HG02610 (cell line): ENCODE measurements around the gene STX1A.
A peak's percentile ranks its signal among the peaks of the same experiment; 100 is the strongest.

Experiments used
- ATAC-seq: cut with Tn5 transposase; IDR thresholded peaks from one replicate; pipeline ENCODE4 v1.9.1; 2021; ENCODE audit warnings: mild to moderate bottlenecking, moderate library complexity; ENCODE audit not compliant: unreplicated experiment

STX1A gene

DNA sequence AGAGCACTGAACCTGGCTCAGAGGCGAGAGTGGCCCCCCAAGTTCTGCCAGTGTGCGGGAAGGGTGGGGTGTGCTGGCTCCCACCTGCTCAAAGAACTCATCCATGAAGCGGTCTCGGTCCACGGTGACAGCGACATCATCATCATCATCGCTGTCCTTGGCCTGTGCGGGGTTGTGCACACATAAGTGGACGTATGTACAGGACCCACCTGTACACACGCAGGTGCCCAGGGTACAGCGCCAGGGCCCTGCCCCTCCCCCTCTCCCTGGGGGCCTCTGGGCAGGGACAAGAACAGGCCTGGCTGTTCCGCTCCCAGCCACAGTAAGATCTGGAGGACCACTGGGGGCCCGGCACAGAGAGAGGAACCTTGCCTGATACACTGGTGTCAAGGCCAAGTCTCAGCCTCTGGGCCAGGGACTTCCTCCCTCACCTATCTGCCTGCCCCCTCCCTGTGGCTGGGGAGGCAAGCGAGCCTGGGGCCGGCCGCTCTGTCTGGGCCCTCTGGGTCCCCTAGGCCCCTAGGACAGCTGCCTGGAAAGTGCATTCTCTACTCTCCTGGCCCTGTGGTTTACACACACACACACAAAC lies 10.4 kb downstream of the STX1A start:
- ATAC-seq: no peak

DNA sequence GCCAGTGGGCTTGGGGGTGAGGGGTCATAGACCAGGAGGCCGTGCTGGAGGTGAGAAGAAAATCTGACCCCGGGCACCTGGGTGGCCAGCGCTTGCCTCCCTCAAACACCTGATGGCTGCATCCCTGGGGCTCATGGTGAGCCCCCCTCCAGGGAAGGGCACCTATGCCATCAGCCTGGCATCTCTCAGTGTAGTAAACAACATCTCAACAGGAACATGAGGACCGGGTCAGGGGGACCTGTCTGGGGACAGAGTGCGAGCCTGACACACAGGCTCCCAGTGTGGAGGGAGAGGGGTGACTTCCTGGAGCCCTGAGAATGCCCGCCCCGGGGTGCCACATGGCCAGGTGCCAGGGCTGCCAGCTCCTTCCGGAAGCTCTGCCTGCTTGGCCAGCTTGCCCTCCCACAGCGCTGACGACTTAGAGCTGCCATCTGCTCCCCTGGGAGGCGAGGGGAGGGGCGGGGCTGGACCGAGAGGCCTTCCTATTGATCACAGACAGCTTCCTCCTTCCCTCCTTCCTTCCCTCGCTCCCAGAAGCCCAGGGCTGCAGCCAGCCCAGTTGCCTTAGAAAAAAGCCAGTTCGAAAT lies 12.3 kb downstream of the STX1A start:
- no peak for ATAC-seq

DNA sequence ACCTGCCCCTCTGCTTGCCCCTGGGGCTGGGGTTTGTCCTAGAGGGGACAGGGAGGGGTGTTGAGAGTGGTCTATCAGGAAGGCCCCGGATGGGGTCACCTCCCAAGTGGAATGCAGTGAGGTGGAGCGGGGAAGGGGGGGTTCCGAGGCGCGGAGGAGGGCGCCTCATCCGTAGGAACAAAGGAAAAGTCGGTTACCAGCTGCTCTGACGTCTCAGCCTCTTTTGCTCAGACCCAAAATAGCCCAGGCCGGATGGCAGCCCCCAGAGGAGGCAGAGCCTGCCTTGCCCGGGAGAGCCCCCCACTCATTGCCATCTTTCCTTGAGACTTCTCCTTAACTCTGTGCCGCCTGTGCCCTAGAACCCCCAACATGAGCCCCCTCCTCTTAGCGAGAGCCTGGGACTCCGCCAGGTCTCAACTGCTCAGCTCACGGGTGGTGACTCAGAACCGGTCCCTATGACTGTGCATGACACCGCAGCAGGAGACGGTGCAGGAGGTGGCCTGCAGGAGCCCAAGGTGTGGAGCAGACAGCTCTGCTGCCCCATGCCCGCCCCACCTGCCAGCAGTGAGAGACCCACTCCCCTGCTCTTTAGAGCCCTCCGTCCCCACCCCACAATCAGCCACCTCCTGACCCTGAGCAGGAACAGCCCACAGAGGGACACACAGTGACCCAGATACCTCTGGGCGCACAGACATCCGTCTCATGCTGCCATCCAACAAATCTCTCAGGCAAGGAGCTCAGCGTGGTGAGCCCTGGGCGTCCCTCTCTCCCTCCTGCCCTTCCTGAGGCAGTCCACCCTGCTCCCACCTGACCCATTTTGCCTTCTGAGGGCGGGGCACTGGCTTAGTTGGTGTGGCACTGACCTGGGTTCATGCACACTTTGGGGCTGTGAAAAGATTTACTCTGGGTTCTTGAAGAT lies 13.1 kb downstream of the STX1A start:
- no peak for ATAC-seq

DNA sequence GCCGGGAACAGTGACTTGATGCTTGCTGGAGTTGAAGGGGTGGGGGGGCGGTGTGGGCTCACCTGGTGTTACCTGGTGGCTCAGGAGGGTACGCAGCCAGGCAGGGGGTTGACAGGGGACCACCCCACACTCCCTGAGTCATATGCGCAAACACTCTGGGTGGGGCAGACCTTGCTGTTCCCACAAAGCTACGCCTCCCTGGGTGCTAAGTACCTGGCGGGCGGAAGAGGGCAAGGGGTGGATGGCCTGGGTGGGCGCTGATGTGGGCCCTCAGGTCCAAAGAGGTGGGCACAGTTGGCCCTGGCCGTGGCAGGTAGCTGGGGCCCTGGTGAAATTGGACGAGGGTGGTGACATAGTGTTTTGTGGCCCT lies 13.9 kb downstream of the STX1A start:
- ATAC-seq: no peak

DNA sequence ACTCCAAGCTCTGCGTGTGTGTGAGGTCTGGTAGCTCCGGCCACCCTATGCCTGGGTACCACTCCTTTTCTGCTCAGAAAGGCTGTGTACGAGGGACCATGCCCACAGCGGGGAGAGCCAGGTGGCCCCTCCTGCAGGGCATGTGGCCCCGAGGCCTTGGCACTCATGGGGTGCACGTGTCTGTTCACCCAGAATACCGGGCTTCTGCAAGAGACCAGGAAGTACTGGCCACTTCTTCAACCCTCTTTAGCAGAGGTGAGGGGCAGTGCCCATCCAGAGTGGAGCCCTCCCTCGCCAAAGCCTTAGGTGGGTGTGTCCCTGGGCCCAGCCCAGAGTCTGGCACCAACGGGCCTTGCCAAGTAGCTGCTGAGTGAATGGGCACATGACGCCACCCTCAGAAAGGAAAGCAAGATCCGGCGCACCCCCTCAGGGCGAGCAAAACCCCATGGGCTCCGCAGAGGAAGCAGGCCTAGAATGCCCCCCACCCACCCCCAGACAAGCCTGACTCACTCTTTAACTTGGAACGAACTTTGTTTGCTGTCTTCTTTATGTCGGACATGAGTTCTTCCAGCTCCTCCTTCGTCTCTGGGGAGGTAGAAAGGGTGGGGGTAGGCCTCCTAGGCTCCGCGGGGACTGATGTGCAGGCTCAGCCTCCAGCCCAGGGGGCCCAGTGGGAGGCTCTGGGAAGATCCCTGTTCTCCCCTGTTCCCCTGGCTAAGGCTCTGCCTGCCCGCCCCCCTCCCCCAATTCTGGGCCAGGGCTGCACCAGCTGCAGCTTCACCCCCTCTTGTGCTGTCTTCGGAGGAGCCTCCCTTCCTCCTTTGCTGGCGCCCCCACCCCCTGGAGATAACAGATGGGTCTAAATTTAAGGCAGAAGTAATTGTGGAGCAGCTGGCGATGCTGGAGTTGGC lies 14.6 kb downstream of the STX1A start:
- ATAC-seq: no peak

DNA sequence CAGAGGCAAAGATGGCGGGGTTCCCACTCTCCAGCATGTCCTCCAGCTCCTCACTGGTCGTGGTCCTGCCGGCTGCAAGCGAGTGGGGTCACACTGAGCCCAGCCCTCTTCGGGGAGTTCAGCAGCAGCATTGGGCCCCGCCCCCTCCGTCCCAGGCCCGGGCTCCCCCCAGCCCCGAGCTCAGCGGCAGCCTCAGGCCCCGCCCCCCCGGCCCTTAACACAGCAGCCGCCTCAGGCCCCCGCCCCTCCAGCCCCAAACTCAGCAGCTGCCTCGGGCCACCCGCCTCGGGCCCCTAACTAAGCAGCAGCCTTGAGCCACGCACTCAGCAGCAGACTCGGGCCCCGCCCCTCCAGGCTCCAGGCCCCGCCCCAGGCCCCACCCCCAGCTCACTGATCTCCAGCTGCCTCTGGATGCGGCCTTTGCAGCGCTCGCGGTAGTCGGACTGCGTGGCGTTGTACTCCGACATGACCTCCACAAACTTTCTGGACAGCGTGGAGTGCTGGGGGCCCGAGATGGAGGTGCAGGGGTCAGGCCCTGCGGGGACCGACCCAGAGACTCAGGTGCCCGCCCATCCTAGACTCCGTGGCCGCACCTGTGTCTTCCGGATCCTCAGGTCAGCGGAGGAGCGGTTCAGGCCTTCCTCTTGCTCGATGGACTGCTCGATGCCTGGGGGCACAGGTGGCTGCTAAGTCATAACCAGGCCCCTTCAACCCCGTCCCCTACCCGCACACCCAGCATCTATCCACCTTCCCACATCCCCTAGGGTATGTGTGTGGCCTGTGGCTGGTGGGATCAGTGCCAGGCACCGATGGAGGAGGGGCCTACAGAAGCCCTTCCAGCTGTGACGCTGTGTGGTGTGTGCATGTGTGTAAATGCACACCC lies 15.5 kb downstream of the STX1A start:
- peak; percentile 45 for ATAC-seq

DNA sequence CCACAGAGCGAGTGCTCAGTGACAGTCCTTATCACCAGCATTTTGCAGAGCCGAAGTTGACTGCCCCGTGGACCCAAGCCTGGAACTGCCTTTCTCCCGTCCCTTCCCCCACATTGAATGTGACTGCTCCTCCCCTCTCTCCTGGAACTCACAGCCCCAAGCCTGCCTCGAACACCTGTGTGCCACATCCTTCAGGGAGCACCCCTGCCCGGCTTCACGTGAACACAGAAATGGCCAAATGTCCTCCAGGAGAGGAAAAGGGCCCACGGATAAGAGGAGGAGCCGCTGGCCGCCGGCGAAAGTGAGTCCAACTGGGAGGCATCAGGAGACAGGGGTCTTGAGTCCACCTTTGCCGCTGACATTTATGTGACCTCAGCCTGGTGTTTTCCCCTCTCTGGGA lies 16.2 kb downstream of the STX1A start:
- ATAC-seq: no peak

DNA sequence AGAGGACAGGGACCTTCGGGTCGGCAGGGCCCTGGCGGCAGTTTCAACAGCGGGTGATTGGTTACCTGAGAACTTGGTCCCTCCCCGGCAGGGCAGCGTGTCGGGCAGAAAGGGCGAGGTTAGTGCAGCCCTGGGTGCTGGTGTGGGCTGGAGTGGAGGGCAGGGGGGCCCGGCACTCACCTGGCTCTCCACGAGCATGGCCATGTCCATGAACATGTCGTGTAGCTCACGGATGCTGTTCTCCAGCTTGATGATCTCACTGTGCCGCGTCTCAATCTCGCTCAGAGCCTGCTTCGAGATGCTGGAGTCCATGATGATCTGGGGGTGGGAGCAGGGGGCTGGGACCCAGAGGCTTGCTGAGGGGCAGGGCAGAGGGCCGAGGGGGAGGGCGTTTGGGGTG lies 16.8 kb downstream of the STX1A start:
- ATAC-seq: no peak

DNA sequence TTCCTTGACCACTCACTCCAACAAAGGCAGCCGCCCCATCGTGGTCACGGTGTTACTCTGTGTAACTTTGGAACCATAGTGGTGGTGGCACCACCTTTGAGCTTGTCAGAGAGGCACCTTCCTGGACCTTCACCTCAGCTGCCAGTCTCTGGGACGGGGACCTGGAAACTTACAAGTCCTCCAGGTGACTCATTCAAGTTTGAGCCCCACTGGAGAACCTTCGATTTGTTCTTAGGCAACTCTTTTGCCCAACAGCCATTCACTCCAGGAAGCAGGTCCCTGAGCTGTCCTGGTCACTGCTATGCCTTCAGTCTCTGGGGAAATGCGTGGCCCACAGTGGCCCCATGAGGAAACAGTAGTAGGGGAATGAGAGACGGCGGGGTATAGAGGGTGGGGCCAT lies 17.2 kb downstream of the STX1A start:
- no peak for ATAC-seq

DNA sequence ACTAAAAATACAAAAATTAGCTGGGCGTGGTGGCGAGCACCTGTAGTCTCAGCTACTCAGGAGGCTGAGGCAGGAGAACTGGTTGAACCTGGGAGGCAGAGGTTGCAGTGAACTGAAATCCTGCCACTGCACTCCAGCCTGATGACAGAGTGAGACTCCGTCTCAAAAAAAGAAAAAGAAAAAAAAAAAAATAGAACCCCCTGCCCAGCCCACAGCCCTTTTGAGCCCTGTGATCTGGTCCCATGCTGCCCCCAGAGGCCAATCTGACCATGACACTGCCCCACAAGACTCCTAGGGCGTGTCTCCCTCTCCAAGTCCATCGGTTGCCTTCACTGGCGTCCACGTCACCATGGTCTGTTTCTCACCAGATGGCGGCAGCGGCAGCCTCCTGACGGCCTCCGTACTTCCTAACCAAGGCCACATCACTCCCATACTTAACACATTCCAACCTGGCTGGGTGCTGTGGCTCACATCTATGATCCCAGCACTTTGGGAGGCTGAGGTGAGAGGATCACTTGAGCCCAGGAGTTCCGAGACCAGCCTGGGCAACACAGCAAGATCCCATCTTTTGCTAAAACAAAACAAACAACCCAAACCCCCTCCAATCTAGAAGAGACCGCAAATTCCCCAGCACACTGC lies 18.0 kb downstream of the STX1A start:
- no peak for ATAC-seq

DNA sequence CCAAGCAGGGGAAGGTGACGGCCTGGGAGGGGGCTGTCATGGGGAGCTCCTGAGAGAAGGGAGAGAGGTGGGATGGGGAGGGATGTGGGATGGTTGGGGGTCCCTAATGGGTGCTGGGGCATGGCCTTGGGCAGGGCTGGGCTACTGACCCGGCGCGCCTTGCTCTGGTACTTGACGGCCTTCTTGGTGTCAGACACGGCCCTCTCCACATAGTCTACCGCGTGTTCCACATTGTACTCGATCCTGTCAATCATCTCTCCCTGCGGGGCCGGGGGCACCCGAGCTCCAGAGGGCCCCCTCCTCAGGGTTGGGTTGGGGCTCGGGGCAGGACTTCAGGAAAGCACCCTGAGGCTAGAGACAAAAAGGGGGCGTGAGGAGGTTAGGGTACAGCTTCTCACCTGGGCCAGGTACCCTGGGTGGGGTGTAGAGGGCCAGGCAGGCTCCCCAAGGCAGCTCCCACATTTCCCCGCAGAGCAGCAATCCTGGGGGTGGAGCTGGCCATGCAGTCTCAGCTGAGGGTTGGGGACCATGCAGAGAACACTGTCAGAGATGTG lies 18.8 kb downstream of the STX1A start:
- ATAC-seq: no peak

DNA sequence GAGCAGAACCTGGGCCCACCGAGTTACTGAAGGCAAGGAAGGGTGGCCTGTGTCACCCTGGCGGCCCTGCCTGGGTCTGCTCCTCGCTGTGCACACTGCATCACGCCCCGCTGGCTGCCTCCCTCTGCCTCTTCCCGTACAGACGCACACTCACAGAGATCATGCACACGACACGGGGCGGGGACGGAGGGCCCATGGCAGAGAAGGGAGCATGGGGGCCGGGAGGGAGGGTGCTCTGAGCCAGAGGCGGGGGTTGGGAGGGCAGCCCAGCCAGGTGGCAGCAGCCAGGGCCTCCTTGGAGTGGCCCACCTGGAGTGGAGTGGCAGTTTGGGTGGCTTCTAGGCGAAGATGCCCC lies 19.4 kb downstream of the STX1A start:
- no peak for ATAC-seq

DNA sequence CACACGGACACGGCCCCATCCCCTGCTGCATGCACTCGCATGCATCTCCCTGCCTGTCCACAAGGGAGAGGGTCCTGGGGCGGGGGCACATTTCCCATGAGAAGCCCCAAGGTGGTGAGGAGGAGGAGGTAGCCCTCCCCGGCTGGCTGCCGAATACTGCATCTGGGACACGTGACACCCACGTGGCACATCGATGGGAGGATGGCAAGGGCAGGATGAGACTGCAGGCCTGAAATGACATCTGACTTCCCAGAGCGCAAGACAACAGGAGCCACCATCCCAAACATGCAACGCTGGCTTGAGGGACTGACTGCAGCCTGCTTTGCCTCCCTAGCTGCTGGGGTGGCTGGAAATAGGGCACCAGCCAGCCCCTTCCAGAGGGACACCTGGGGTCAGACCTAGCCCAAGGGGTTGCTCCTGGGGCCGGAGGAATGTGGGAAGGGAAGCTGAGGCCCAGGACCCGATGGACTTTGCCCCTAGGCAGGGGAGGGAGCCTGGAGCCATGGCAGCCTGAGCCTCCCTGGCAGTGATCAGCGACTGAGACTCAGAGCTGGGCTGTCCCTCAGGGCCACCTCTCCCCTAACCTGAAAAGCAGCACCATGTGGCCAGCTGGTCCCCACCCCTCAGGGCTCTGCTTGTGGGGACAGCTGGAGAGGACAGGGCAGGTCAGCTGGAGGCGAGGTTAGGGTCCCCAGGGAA lies 19.9 kb downstream of the STX1A start:
- ATAC-seq: no peak

DNA sequence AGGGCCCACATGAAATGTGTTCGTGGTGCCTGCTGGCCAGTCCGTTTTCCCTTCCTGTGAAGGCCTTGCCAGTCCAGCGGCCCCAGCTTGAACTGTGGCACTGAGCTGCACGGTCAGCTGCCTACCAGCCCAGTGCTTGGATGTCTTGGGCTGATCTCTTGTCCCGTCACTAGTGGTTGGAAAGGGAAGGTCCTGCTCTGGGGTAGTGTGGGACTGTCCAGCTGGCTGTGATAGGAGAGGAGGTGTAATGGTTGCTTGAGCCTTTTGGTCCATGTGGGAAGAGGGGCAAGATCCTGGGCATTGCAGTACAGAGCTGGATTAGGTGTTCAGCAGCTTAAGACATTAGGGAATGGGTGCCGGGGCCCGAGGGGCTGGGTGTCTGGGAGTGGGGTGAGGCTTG lies 21.1 kb downstream of the STX1A start:
- no peak for ATAC-seq

DNA sequence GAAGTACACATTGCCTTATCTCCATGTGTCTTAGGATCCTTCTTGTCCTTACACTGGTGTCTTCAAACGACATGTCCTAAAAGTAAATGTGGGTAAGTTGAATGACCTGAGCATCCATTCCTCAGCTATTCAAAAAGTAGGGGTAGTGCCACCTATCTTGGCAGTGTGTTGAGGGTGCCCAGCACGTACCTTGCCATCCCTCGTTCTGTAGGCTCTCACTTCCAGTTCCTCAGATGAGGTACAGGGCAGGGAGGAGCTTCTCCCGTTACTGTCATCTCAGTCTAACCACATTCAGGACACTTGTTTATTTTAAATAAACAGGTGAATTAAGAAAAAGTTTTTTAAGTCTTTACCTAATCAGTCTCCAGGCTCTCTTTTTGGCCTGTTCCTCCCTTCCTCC lies 23.1 kb downstream of the STX1A start:
- ATAC-seq: no peak

DNA sequence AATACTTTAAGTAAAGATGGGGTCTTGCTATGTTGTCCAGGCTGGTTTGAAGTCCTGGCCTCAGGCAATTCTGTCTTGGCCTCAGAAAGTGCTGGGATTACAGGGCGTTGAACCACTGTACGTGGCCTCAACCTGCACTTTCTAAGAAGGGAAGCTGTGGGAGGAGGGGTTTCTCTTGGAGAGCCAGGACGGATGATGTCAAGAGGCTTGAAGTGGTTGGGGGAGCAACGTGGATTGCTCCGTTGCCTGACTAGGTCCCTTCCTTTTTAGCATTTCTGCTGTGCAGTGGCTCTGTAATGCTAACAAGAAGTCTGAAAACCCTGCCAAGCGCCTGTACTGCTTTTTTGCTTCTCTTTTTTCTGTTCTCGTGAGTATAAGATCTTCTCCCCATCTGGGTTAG lies 28.8 kb downstream of the STX1A start:
- ATAC-seq: no peak

DNA sequence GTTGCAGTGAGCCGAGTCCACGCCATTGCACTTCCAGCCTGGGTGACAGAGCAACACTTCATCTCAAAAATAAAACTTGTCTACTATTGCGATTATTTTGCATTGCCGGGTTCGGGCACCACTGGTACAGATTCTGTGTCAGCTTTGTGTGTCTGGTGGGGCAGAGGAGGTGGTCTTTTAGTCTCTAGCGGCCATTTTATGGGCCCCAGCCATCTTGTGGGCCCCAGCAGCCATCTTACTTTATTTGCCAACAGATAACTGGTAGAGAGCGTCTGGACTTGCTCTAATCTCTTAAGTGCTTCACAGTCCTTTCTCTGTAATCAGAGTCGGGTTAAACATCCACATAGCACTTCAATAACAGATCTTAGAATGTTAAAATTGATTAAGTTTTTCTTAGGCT lies 31.2 kb downstream of the STX1A start:
- ATAC-seq: no peak

DNA sequence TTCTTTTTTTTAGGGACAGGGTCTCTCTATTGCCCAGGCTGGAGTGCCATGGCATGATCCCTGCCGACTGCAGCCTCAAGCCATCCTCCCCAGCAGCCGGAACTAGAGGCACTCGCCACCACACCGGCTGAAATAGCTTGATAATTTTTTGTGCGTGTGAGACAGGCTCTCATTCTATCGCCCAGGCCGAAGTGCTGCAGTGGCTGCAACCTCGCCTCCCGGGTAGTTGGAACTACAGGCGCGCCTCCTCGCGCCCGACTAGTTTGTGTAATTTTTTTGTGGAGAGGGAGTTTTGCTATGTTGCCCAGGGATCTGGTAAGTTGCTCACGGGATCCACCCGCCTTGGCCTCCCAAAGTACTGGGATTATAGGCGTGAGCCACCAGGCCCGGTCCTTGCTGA lies 34.2 kb downstream of the STX1A start:
- no peak for ATAC-seq
